22Rv1 (cell line): ENCODE measurements around the gene S100P.
A peak's percentile ranks its signal among the peaks of the same experiment; 100 is the strongest.

Source experiments
- H3K27ac ChIP-seq: fragments of 450-650 bp; 2 replicates; pipeline ENCODE4 v1.5.1; 2017
- ZFX ChIP-seq: fragments of 450-650 bp; IDR thresholded peaks from 2 replicates; pipeline ENCODE4 v1.6.1; 2017; ENCODE audit warnings: antibody characterized with exemption, borderline replicate concordance
- TF ChIP-seq, protein P1 (sequence below): fragments of 450-650 bp; IDR thresholded peaks from 2 replicates; pipeline ENCODE4 v1.5.1; 2017; ENCODE audit warnings: mild to moderate bottlenecking

Gene S100P

DNA sequence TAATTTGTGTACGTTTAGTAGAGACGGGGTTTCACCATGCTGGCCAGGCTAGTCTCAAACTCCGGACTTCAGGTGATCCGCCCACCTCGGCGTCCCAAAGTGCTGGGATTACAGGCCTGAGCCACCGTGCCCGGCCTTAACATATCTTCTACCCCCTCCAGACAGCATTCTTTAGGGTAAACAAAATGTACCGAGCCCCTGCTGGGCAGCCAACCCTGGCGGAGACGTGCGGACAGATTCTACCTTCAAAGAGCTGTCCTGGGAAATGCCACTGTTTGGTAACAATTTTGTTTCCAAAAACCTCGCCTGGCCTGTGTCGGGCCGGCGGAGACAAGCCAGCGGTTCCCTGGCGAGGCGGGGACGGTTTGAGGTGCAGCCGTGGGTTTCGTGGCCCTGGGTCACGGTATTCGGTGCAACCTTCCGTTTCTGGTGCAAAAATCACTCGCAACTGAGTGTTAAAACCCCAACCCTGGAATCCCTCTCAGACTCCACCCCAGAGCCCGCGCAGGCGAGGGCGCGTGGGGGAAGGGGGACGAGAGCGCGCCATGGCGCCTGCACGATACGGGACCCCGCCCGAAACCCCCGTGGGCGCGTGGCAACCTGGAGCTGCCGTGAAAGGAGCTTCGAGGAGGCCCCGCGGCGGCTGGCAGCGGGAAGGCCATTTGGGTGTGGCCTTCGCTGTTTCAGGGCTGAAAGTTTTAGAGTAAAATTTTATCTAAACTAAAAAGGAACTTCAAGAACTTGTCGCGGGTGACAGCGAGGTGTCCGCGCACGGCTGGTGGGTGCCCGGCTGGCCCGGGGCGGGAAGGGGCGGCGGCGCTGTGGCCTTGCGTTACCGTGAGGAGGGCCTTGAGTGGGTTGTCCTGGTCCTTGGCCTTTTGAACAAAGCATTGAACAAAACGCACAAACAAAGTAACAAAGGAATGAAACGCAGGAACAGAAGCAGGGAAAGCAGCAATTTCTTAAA lies 36.2 kb upstream of the S100P start:
- TF ChIP-seq ZFX = no peak
- TF ChIP-seq, protein P1, sequence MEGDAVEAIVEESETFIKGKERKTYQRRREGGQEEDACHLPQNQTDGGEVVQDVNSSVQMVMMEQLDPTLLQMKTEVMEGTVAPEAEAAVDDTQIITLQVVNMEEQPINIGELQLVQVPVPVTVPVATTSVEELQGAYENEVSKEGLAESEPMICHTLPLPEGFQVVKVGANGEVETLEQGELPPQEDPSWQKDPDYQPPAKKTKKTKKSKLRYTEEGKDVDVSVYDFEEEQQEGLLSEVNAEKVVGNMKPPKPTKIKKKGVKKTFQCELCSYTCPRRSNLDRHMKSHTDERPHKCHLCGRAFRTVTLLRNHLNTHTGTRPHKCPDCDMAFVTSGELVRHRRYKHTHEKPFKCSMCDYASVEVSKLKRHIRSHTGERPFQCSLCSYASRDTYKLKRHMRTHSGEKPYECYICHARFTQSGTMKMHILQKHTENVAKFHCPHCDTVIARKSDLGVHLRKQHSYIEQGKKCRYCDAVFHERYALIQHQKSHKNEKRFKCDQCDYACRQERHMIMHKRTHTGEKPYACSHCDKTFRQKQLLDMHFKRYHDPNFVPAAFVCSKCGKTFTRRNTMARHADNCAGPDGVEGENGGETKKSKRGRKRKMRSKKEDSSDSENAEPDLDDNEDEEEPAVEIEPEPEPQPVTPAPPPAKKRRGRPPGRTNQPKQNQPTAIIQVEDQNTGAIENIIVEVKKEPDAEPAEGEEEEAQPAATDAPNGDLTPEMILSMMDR = no peak

DNA sequence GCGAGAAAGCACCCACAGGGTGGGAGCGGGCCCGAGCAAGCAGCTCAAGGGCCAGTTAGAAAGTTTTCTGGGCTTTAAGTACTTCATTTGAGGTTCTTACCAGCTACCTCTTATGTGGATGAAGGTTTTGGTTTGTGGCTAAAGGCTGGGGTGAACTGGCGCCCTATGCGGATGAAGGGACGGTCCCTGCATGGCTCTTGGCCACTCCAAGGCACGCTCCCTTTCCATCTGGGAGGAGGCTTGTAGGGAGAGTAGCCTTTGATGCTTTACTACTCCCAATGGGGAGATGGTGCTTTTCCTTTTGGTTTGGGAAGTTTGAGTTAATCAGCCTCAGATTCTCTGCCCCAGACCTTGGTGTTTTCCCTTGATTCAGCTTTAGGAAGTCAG lies 35.5 kb upstream of the S100P start:
- no peak overlapping the region for H3K27ac ChIP-seq
- TF ChIP-seq ZFX = no peak
- TF ChIP-seq, protein P1 = no peak

More for the DNA sequence above, 36.2 kb upstream of the S100P start:
- no peak overlapping the region for H3K27ac ChIP-seq

DNA sequence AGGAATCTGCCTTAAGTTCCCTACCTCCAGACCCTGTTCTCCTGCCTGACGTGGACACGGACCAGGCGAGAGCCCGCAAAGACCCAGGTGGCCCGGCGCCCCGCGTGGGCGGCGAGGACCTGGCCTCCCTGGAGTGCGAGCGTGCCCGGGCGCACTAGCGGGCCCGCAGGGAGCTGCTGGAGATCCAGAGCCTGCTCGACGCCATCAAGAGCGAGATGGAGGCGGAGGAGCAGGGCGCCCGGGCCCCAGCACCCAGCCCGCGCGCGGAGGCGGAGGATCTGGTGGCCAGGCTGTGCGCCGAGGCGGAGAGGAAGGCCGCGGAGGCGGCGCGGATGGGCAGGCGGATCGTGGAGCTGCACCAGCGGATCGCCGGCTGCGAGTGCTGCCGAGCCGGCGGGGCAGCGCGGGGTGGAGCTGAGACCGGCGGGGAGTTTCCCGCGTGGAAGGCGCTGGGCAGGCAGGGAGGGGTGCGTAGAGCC lies 35.0 kb upstream of the S100P start:
- TF ChIP-seq, protein P1 = no peak
- no peak for TF ChIP-seq ZFX

DNA sequence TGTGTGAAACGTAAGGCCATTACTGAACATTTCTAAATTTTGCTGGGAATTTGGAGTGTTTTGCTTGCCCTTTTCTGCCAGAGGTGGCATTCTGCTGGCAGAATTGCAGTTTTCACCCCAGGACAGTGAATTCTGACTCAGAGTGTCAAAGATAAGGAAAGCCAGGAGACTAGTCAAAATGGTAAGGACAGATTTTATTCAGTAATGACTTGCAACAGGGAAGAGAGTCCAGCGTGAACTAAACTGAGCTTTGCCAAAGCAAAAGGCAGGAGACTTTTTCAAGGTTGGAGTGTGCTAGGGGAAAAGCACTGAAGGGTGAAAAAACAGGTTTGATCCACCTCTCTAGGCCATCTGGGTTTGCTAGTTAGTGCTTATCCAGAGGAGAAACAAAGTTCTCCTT lies 33.8 kb upstream of the S100P start:
- peak overlapping the region; percentile 52 for H3K27ac ChIP-seq
- TF ChIP-seq, protein P1 = no peak
- no peak for TF ChIP-seq ZFX

More for the DNA sequence above, 35.0 kb upstream of the S100P start:
- no peak overlapping the region for H3K27ac ChIP-seq

DNA sequence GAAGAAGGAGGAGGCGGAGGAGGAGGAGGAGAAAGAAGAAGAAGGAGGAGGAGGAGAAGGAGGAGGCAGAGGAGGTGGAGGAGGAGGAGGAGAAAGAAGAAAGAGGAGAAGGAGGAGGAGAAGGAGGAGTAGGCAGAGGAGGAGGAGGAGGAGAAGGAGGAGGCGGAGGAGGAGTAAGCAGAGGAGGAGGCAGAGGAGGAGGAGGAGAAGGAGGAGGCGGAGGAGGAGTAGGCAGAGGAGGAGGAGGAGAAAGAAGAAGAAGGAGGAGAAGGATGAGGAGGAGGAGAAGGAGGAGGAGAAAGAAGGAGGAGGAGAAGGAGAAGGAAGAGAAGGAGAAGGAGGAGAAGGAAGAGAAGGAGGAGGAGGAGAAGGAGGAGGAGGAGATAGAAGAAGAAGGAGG lies 33.2 kb upstream of the S100P start:
- peak overlapping the region; percentile 52 for H3K27ac ChIP-seq
- TF ChIP-seq, protein P1 = no peak
- no peak for TF ChIP-seq ZFX

DNA sequence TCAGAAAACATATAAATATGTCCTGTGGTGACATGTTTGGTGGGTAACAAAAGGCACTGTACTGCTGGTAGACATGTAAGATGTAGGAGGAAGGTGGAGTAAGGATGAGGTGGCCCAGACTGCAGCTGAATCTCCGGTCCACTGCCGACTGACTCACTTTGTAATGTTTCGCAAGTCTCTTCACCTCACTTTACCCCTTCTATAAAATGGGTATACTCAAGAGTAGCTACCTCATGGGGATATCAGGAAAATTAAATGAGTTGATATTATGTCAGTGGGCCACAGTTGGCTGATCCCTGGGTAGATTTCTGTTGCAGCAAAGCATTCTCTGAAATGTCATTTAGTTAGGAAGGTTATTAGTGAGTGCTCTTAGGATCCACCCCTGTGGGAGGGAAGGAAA lies 31.1 kb upstream of the S100P start:
- no peak for TF ChIP-seq ZFX
- TF ChIP-seq, protein P1 = no peak
- no peak overlapping the region for H3K27ac ChIP-seq
